ENCODE measurements around the gene MYADML2.

GRCh38 chr17:81926451-81927151 lies 20.4 kb downstream of the MYADML2 start:
- TF ChIP-seq CTCF (conservative IDR thresholded peaks at IDR 0.05; ENCODE audit: low read depth, low read length) = no peak
- TF ChIP-seq EZH2phosphoT487 (IDR thresholded peaks at IDR 0.05; ENCODE audit: borderline replicate concordance, low read length) = no peak
